AG04450 (cell line): ENCODE data around the gene AKAP10. TPM values are rescaled to one million over a fixed set of nuclear protein-coding genes. Genes with fewer than 3 reads are reported as not detected.

Source experiments
- CTCF ChIA-PET: fragments of 300-600, 350-600 bp; formaldehyde crosslinking; extraction: SDS; loops from one replicate; lab custom pipeline; 2022; ENCODE audit warnings: antibody characterized with exemption, inconsistent platforms; lab: Charles Lee
- POLR2A ChIA-PET: fragments of 350-600 bp; formaldehyde crosslinking; extraction: SDS; loops from one replicate; lab custom pipeline; 2021; ENCODE audit warnings: antibody characterized with exemption, inconsistent platforms; lab: Yijun Ruan, JAX
- DNase-seq: peaks from one replicate; pipeline ENCODE4 v3.0.0-alpha.2; 2011; ENCODE audit warnings: low read depth, low spot score
- H3K27ac ChIP-seq: one replicate; pipeline ENCODE4 v1.5.1; 2012; ENCODE audit warnings: low read depth, low read length, control low read depth
- H3K27me3 ChIP-seq: one replicate; pipeline ENCODE4 v1.6.0; 2012; ENCODE audit warnings: low read length; ENCODE audit not compliant: control insufficient read depth, insufficient read depth
- H3K4me3 ChIP-seq: 2 replicates; pipeline ENCODE4 v1.5.1; 2011; ENCODE audit warnings: mild to moderate bottlenecking, low read depth, low read length, control low read depth
- H3K9me3 ChIP-seq: 2 replicates; pipeline ENCODE4 v1.5.1; 2012; ENCODE audit warnings: low read length; ENCODE audit not compliant: control insufficient read depth, insufficient read depth
- CTCF ChIP-seq: IDR thresholded peaks from 2 replicates; pipeline ENCODE4 v1.5.1; 2011; ENCODE audit warnings: low read depth, low read length, control low read depth, inconsistent platforms
- polyA plus RNA-seq: library from polyadenylated mRNA; depleted of rRNA; stranded (reverse); fragments of >200 nt; gene quantifications from 2 replicates; pipeline ENCODE4 v1.2.3, GENCODE V29; 2011

AKAP10 gene
- polyA plus RNA-seq, 1 experiment: 33.2 TPM

- CTCF ChIA-PET: no interaction called here
- no peak overlapping the region for H3K27ac ChIP-seq
- POLR2A ChIA-PET: no interaction called here
Measured at GRCh38 chr17:19939993-19940721, 37.5 kb downstream of the AKAP10 start.

GRCh38 chr17:19938736-19939135, 38.9 kb downstream of the AKAP10 start:
- CTCF ChIA-PET: interaction anchor here (0.7 kb wide), 1 partner anchor 22 kb away, joined by 4 read pairs; no protein-coding TSS in a partner anchor
- no peak for DNase-seq
- POLR2A ChIA-PET: interaction anchor here (0.7 kb wide), 1 partner anchor 1095 kb away, joined by 3 read pairs; no protein-coding TSS in a partner anchor
- TF ChIP-seq CTCF: no peak
- Histone ChIP-seq H3K4me3 (no peak overlapping the region), H3K9me3 (no peaks in the 10 kb centered on the region), H3K27ac (no peak overlapping the region), H3K27me3 (no peaks in the 10 kb centered on the region)

More at GRCh38 chr17:19939993-19940721, 37.5 kb downstream of the AKAP10 start:
- no peak for DNase-seq
- Histone ChIP-seq H3K27me3 (no peaks in the 10 kb centered on the region), H3K9me3 (no peaks in the 10 kb centered on the region), H3K4me3 (no peak overlapping the region)
- TF ChIP-seq CTCF: no peak

- ChIA-PET POLR2A (no interaction called here), CTCF (no interaction called here)
- no peak for DNase-seq
Measured at GRCh38 chr17:19937522-19937921, 40.1 kb downstream of the AKAP10 start.

GRCh38 chr17:19935169-19935568, 42.5 kb downstream of the AKAP10 start:
- H3K9me3 ChIP-seq: no peaks in the 10 kb centered on the region
- POLR2A ChIA-PET: interaction anchor here (0.8 kb wide), 1 partner anchor 32 kb away, joined by 4 read pairs; no protein-coding TSS in a partner anchor
- CTCF ChIA-PET: interaction anchor here (0.9 kb wide), 1 partner anchor 75 kb away, joined by 3 read pairs; no protein-coding TSS in a partner anchor
- H3K4me3 ChIP-seq: no peak overlapping the region
- DNase-seq: no peak
- H3K27ac ChIP-seq: no peak overlapping the region
- no peak for TF ChIP-seq CTCF
- H3K27me3 ChIP-seq: no peaks in the 10 kb centered on the region

More at GRCh38 chr17:19937522-19937921, 40.1 kb downstream of the AKAP10 start:
- no peak overlapping the region for H3K4me3 ChIP-seq
- H3K9me3 ChIP-seq: no peaks in the 10 kb centered on the region
- TF ChIP-seq CTCF: no peak
- H3K27me3 ChIP-seq: no peaks in the 10 kb centered on the region
- no peak overlapping the region for H3K27ac ChIP-seq

GRCh38 chr17:19933628-19934027, 44.0 kb downstream of the AKAP10 start:
- ChIA-PET CTCF (interaction anchor here (0.5 kb wide), 1 partner anchor 1059 kb away, joined by 3 read pairs; no protein-coding TSS in a partner anchor), POLR2A (no interaction called here)
- no peak for TF ChIP-seq CTCF
- H3K27me3 ChIP-seq: no peaks in the 10 kb centered on the region
- DNase-seq: no peak
- no peak overlapping the region for H3K27ac ChIP-seq
- no peak overlapping the region for H3K4me3 ChIP-seq
- no peaks in the 10 kb centered on the region for H3K9me3 ChIP-seq
